Liver (tissue), 9 donors: ENCODE results near the gene COMMD2. TPM values are rescaled to one million over a fixed set of nuclear protein-coding genes. Genes with fewer than 3 reads are reported as not detected.

Experiments
- DNase-seq: peaks from one replicate; pipeline ENCODE4 v3.0.0-alpha.2; 2017; ENCODE audit warnings: low spot score
- H3K27ac ChIP-seq, 2 donors: one replicate each; pipeline ENCODE4 v1.7.0; 2013; ENCODE audit warnings: inconsistent platforms in 2 of 2, low read length in 2 of 2, control low read depth in 1 of 2, low read depth in 1 of 2, mild to moderate bottlenecking in 1 of 2
- H3K27me3 ChIP-seq, 4 donors: one replicate each; pipeline versions ENCODE4 v1.6.1 to v1.7.0; 2013; ENCODE audit warnings: low read length in 3 of 4, inconsistent platforms in 1 of 4, mild to moderate bottlenecking in 1 of 4, moderate library complexity in 1 of 4; ENCODE audit not compliant: control insufficient read depth in 4 of 4, insufficient read depth in 4 of 4
- H3K36me3 ChIP-seq, 4 donors: one replicate each; pipeline versions ENCODE4 v1.6.1 to v1.7.0; 2013; ENCODE audit warnings: low read length in 3 of 4, mild to moderate bottlenecking in 3 of 4, low read depth in 1 of 4, moderate library complexity in 1 of 4; ENCODE audit not compliant: control insufficient read depth in 4 of 4, insufficient read depth in 3 of 4
- H3K4me1 ChIP-seq, 4 donors: one replicate each; pipeline versions ENCODE4 v1.6.1 to v1.7.0; 2013; ENCODE audit warnings: low read length in 3 of 4, mild to moderate bottlenecking in 3 of 4, moderate library complexity in 1 of 4; ENCODE audit not compliant: control insufficient read depth in 4 of 4, insufficient read depth in 4 of 4
- H3K4me3 ChIP-seq, 3 donors: one replicate each; pipeline versions ENCODE4 v1.6.1 to v1.7.0; 2013; ENCODE audit warnings: low read length in 3 of 3, control low read depth in 1 of 3, low read depth in 1 of 3, mild to moderate bottlenecking in 1 of 3
- H3K9ac ChIP-seq, 2 donors: one replicate each; pipeline ENCODE4 v1.7.0; 2013; ENCODE audit warnings: low read length in 2 of 2, mild to moderate bottlenecking in 2 of 2, moderate library complexity in 2 of 2, control low read depth in 1 of 2, low read depth in 1 of 2
- H3K9me3 ChIP-seq, 4 donors: one replicate each; pipeline versions ENCODE4 v1.6.1 to v1.7.0; 2013; ENCODE audit warnings: low read length in 3 of 4; ENCODE audit not compliant: control insufficient read depth in 4 of 4
- ATF3 ChIP-seq: IDR thresholded peaks from 2 replicates; pipeline ENCODE4 v1.6.1; 2016; ENCODE audit warnings: antibody characterized with exemption
- CTCF ChIP-seq: fragments of 150-350 bp; IDR thresholded peaks from 2 replicates; pipeline ENCODE4 v1.5.1; 2017; ENCODE audit warnings: improper control_type of control experiment, low read depth, low read length; ENCODE audit not compliant: missing input control
- EGR1 ChIP-seq, 2 donors: IDR thresholded peaks; 2 replicates each; pipeline ENCODE4 v1.6.1; 2016 to 2018; ENCODE audit warnings: antibody characterized with exemption in 2 of 2, low read depth in 2 of 2
- FOXA1 ChIP-seq: IDR thresholded peaks from 2 replicates; pipeline ENCODE4 v1.6.1; 2016; ENCODE audit warnings: antibody characterized with exemption
- FOXA2 ChIP-seq: IDR thresholded peaks from 2 replicates; pipeline ENCODE4 v1.6.1; 2016; ENCODE audit warnings: antibody characterized with exemption
- GABPA ChIP-seq, 2 donors: IDR thresholded peaks in 1 of 2; conservative IDR thresholded peaks in 1 of 2; 2 replicates each; pipeline ENCODE4 v1.6.1; 2016; ENCODE audit warnings: antibody characterized with exemption in 2 of 2, mild to moderate bottlenecking in 1 of 2, moderate library complexity in 1 of 2
- HNF4A ChIP-seq, 2 donors: conservative IDR thresholded peaks; 2 replicates each; pipeline ENCODE4 v1.6.1; 2016; ENCODE audit warnings: antibody characterized with exemption in 2 of 2, mild to moderate bottlenecking in 2 of 2
- HNF4G ChIP-seq: IDR thresholded peaks from 2 replicates; pipeline ENCODE4 v1.6.1; 2016; ENCODE audit warnings: antibody characterized with exemption
- JUND ChIP-seq, 2 donors: IDR thresholded peaks; 2 replicates each; pipeline ENCODE4 v1.6.1; 2016; ENCODE audit warnings: antibody characterized with exemption in 2 of 2
- MAX ChIP-seq: IDR thresholded peaks from 2 replicates; pipeline ENCODE4 v1.6.1; 2016; ENCODE audit warnings: antibody characterized with exemption
- NR2F2 ChIP-seq: IDR thresholded peaks from 2 replicates; pipeline ENCODE4 v1.6.1; 2016; ENCODE audit warnings: antibody characterized with exemption
- RXRA ChIP-seq, 2 donors: IDR thresholded peaks; 2 replicates each; pipeline ENCODE4 v1.6.1; 2017 to 2018; ENCODE audit warnings: antibody characterized with exemption in 2 of 2, mild to moderate bottlenecking in 1 of 2
- SP1 ChIP-seq: IDR thresholded peaks from 2 replicates; pipeline ENCODE4 v1.6.1; 2018; ENCODE audit warnings: antibody characterized with exemption, mild to moderate bottlenecking
- TAF1 ChIP-seq: conservative IDR thresholded peaks from 2 replicates; pipeline ENCODE4 v1.6.1; 2016; ENCODE audit warnings: antibody characterized with exemption, mild to moderate bottlenecking
- YY1 ChIP-seq: IDR thresholded peaks from 2 replicates; pipeline ENCODE4 v1.6.1; 2016; ENCODE audit warnings: antibody characterized with exemption, mild to moderate bottlenecking
- ZBTB33 ChIP-seq: IDR thresholded peaks from 2 replicates; pipeline ENCODE4 v1.6.1; 2016; ENCODE audit warnings: antibody characterized with exemption
- WGBS: extraction: QIAGEN DNeasy Blood & Tissue Kit; methylation state at CpG from one replicate; pipeline ENCODE4 v1.1.7; 2013; 5-methylcytosine and 5-hydroxymethylcytosine counted together
- polyA plus RNA-seq, 2 donors: library from polyadenylated mRNA; stranded (reverse) in 1 of 2; unstranded in 1 of 2; fragments of 200-250 nt in 1 of 2; fragments of >200 nt in 1 of 2; fragmentation: Nextera tagmentation in 1 of 2; extraction: Ambion mirVana in 1 of 2; gene quantifications; one replicate each; pipeline versions ENCODE4 v1.2.1 to v1.2.3, GENCODE V29; 2013 to 2015
- total RNA-seq, 2 donors: library from RNA; depleted of rRNA; stranded (reverse); fragments of >200 nt; gene quantifications; one replicate each; pipeline ENCODE4 v1.2.3, GENCODE V29; 2014
- TF ChIP-seq, protein P1 (sequence below): IDR thresholded peaks from 2 replicates; pipeline ENCODE4 v1.6.1; 2016; ENCODE audit warnings: antibody characterized with exemption, mild to moderate bottlenecking
- donor health status: healthy.
- donor health status: healthy.
- donor health status: healthy.
- donor health status: healthy.
- donor health status: healthy.

Gene COMMD2
- total and polyA plus RNA-seq, 4 donors, result 5.8 to 15.4 (median 11.2) TPM

- no peak overlapping the region for H3K4me3 ChIP-seq
- no peaks in the 10 kb centered on the region for H3K4me1 ChIP-seq
- H3K36me3 ChIP-seq, result peaks cover 1 to 14% (median 6%) of the 10 kb centered on the region in 4 donors
- H3K9ac ChIP-seq, result no peak overlapping the region
- H3K9me3 ChIP-seq, result no peaks in the 10 kb centered on the region
- WGBS, result 71% methylated on average over 2 of the region's 2 CpGs
- H3K27ac ChIP-seq, result no peak overlapping the region
- TF ChIP-seq RXRA (IDR thresholded peaks at IDR 0.05), result no peak
- TF ChIP-seq YY1, result no peak
- TF ChIP-seq FOXA2, result no peak
- no peak for TF ChIP-seq ATF3
- no peak for TF ChIP-seq FOXA1
- no peak for TF ChIP-seq MAX
- TF ChIP-seq NR2F2, result no peak
- TF ChIP-seq HNF4G, result no peak
- TF ChIP-seq GABPA (IDR thresholded peaks at IDR 0.05 in 1 of 2, conservative IDR thresholded peaks at IDR 0.05 in 1 of 2), result no peak
- TF ChIP-seq SP1, result no peak
- TF ChIP-seq ZBTB33, result no peak
- no peak for TF ChIP-seq HNF4A (conservative IDR thresholded peaks at IDR 0.05)
- no peak for TF ChIP-seq CTCF
- TF ChIP-seq JUND (IDR thresholded peaks at IDR 0.05), result no peak
- no peak for TF ChIP-seq TAF1
- TF ChIP-seq EGR1 (IDR thresholded peaks at IDR 0.05; ENCODE audit: low read depth in 2 of 2), result no peak
- TF ChIP-seq, protein P1, sequence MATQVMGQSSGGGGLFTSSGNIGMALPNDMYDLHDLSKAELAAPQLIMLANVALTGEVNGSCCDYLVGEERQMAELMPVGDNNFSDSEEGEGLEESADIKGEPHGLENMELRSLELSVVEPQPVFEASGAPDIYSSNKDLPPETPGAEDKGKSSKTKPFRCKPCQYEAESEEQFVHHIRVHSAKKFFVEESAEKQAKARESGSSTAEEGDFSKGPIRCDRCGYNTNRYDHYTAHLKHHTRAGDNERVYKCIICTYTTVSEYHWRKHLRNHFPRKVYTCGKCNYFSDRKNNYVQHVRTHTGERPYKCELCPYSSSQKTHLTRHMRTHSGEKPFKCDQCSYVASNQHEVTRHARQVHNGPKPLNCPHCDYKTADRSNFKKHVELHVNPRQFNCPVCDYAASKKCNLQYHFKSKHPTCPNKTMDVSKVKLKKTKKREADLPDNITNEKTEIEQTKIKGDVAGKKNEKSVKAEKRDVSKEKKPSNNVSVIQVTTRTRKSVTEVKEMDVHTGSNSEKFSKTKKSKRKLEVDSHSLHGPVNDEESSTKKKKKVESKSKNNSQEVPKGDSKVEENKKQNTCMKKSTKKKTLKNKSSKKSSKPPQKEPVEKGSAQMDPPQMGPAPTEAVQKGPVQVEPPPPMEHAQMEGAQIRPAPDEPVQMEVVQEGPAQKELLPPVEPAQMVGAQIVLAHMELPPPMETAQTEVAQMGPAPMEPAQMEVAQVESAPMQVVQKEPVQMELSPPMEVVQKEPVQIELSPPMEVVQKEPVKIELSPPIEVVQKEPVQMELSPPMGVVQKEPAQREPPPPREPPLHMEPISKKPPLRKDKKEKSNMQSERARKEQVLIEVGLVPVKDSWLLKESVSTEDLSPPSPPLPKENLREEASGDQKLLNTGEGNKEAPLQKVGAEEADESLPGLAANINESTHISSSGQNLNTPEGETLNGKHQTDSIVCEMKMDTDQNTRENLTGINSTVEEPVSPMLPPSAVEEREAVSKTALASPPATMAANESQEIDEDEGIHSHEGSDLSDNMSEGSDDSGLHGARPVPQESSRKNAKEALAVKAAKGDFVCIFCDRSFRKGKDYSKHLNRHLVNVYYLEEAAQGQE, result no peak
- no peaks in the 10 kb centered on the region for H3K27me3 ChIP-seq
- DNase-seq, result no peak
Measured at GRCh38 chr3:149736175-149736952, 15.9 kb downstream of the COMMD2 start.
